Measurements from ENCODE around the gene SREK1. TPM values are rescaled to one million over a fixed set of nuclear protein-coding genes. Genes with fewer than 3 reads are reported as not detected.
A peak's percentile ranks its signal among the peaks of the same experiment; 100 is the strongest.

The SREK1 gene
- total RNA-seq, 1 experiment from 2014 or later = 38.4 TPM

- Mint-ChIP-seq H3K27me3 (ENCODE audit: low read depth) (no peaks in the 10 kb centered on the region), H3K4me1 (peaks cover 4% of the 10 kb centered on the region; the same call in 1 of the 2 replicates), H3K4me3 (no peak overlapping the region), H3K9me3 (no peaks in the 10 kb centered on the region), H3K27ac (no peak overlapping the region), H3K36me3 (no peaks in the 10 kb centered on the region)
- CTCF ChIA-PET = no interaction called here
- DNase-seq (ENCODE audit: low spot score) (no peak), ATAC-seq (peak; percentile 56)
- POLR2A ChIA-PET = no interaction called here
- TF ChIP-seq ZNF532 (CRISPR knock-in tag; IDR thresholded peaks at IDR 0.05; ENCODE audit: borderline replicate concordance) = no peak
- TF ChIP-seq MAX (CRISPR knock-in tag; IDR thresholded peaks at IDR 0.05) = no peak
- no peak for TF ChIP-seq CDX4 (CRISPR knock-in tag; IDR thresholded peaks at IDR 0.05; ENCODE audit: borderline replicate concordance)
- TF ChIP-seq TEAD4 (CRISPR knock-in tag; IDR thresholded peaks at IDR 0.05) = no peak
- TF ChIP-seq SOX15 (CRISPR knock-in tag; IDR thresholded peaks at IDR 0.05) = no peak
- no peak for TF ChIP-seq STAT6 (CRISPR knock-in tag; conservative IDR thresholded peaks at IDR 0.05; ENCODE audit: low read depth)
- TF ChIP-seq PREB (CRISPR knock-in tag; IDR thresholded peaks at IDR 0.05; ENCODE audit: borderline replicate concordance) = no peak
- no peak for TF ChIP-seq ZNF138 (CRISPR knock-in tag; conservative IDR thresholded peaks at IDR 0.05)
- TF ChIP-seq KAT7 (CRISPR knock-in tag; IDR thresholded peaks at IDR 0.05; ENCODE audit: borderline replicate concordance) = no peak
- TF ChIP-seq FOXK1 (CRISPR knock-in tag; IDR thresholded peaks at IDR 0.05) = no peak
- no peak for TF ChIP-seq ZNF121 (CRISPR knock-in tag; IDR thresholded peaks at IDR 0.05)
- TF ChIP-seq JAZF1 (CRISPR knock-in tag; IDR thresholded peaks at IDR 0.05) = no peak
- TF ChIP-seq NR3C1 (CRISPR knock-in tag; conservative IDR thresholded peaks at IDR 0.05; ENCODE audit: low read depth) = no peak
- no peak for TF ChIP-seq GABPB1 (CRISPR knock-in tag; IDR thresholded peaks at IDR 0.05)
- TF ChIP-seq JUN (CRISPR knock-in tag; IDR thresholded peaks at IDR 0.05) = no peak
- TF ChIP-seq ZMAT4 (CRISPR knock-in tag; IDR thresholded peaks at IDR 0.05) = no peak
Measured at GRCh38 chr5:66209794-66210193, 65.7 kb downstream of the SREK1 start.

GRCh38 chr5:66213533-66213932 is 69.4 kb downstream of the SREK1 start:
- DNase-seq (ENCODE audit: low spot score) (no peak), ATAC-seq (no peak)
- H3K4me3 Mint-ChIP-seq = no peak overlapping the region
- H3K4me1 Mint-ChIP-seq = peaks cover 4% of the 10 kb centered on the region; the same call in 1 of the 2 replicates
- CTCF ChIA-PET = interaction anchor here (0.6 kb wide), 1 partner anchor 1404 kb away, joined by 3 read pairs; no protein-coding TSS in a partner anchor
- no peaks in the 10 kb centered on the region for H3K9me3 Mint-ChIP-seq
- no peaks in the 10 kb centered on the region for H3K36me3 Mint-ChIP-seq
- no peak for TF ChIP-seq ZBTB43 (CRISPR knock-in tag; IDR thresholded peaks at IDR 0.05)
- no peak for TF ChIP-seq CBFB (CRISPR knock-in tag; IDR thresholded peaks at IDR 0.05; ENCODE audit: low read depth)
- no peak for TF ChIP-seq USF1 (CRISPR knock-in tag; IDR thresholded peaks at IDR 0.05)
- no peak for TF ChIP-seq EMX1 (CRISPR knock-in tag; IDR thresholded peaks at IDR 0.05)
- no peak for TF ChIP-seq ZNF416 (CRISPR knock-in tag; IDR thresholded peaks at IDR 0.05)
- no peak for TF ChIP-seq ZNF671 (CRISPR knock-in tag; IDR thresholded peaks at IDR 0.05)
- no peak for TF ChIP-seq NFATC4 (CRISPR knock-in tag; IDR thresholded peaks at IDR 0.05)
- TF ChIP-seq MAX (CRISPR knock-in tag; IDR thresholded peaks at IDR 0.05) = no peak
- TF ChIP-seq ZNF317 (CRISPR knock-in tag; IDR thresholded peaks at IDR 0.05; ENCODE audit: borderline replicate concordance, low read depth) = no peak
- TF ChIP-seq JUN (CRISPR knock-in tag; IDR thresholded peaks at IDR 0.05) = no peak
- no peaks in the 10 kb centered on the region for H3K27me3 Mint-ChIP-seq (ENCODE audit: low read depth)
- POLR2A ChIA-PET = no interaction called here
- H3K27ac Mint-ChIP-seq = no peak overlapping the region
